ENCODE measurements around the gene CTNNB1. TPM values are rescaled to one million over a fixed set of nuclear protein-coding genes. Genes with fewer than 3 reads are reported as not detected.
A peak's percentile ranks its signal among the peaks of the same experiment; 100 is the strongest.

The CTNNB1 gene
- total and polyA plus RNA-seq, 2 of the 13 experiments (the other 11 are each of a cell fraction or from before 2014, with no cell fraction given) = 398 to 489 TPM

DNA sequence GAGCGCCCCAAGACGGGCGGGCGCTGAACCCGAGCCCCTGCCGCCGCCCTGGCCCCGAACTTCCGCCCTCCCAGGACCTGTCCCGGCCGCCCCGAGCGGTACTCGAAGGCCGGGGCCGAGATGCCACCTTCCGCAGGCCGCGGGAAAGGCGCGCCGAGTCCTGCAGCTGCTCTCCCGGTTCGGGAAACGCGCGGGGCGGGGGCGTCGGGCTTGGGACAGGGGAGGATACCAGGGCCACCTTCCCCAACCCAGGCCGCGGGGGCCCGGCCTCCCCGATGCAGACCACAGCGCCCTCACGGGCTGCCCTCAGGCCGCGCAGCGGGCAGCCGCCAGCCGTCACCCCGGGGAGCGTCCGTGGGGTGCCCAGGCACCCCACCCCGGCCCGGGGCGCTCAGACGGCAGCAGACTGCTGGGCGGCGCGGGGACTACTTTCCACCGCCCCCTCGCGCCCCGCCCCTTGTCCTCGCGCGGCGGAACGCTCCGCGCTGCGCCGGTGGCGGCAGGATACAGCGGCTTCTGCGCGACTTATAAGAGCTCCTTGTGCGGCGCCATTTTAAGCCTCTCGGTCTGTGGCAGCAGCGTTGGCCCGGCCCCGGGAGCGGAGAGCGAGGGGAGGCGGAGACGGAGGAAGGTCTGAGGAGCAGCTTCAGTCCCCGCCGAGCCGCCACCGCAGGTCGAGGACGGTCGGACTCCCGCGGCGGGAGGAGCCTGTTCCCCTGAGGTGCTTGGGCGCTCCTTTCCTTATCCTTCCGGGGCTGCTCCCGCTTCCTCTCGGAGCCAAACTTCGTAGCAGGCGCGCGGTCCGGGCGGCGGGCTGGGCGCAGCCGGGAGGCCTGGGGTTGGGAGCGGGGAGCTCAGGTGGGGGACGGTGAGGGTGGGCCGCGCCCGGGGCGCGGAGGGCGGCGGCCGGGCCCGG is at the start of gene CTNNB1 (continued):
- TF ChIP-seq, protein P1, sequence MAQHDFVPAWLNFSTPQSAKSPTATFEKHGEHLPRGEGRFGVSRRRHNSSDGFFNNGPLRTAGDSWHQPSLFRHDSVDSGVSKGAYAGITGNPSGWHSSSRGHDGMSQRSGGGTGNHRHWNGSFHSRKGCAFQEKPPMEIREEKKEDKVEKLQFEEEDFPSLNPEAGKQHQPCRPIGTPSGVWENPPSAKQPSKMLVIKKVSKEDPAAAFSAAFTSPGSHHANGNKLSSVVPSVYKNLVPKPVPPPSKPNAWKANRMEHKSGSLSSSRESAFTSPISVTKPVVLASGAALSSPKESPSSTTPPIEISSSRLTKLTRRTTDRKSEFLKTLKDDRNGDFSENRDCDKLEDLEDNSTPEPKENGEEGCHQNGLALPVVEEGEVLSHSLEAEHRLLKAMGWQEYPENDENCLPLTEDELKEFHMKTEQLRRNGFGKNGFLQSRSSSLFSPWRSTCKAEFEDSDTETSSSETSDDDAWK (CRISPR knock-in tag; IDR thresholded peaks at IDR 0.05) = no peak
- TF ChIP-seq ZNF350 (CRISPR knock-in tag; IDR thresholded peaks at IDR 0.05; ENCODE audit: borderline replicate concordance, low read depth) (peak; percentile 75; the same call in 1 of the 2 replicates), SYNCRIP (IDR thresholded peaks at IDR 0.05; ENCODE audit: insufficient read depth, low read depth, low read length) (no peak), NBN (conservative IDR thresholded peaks at IDR 0.05) (no peak), ZSCAN30 (CRISPR knock-in tag; IDR thresholded peaks at IDR 0.05) (no peak), NFKBIZ (CRISPR knock-in tag; IDR thresholded peaks at IDR 0.05) (peak; percentile 96), PHF21A (CRISPR knock-in tag; IDR thresholded peaks at IDR 0.05) (peak; percentile 74; the same call in 1 of the 2 replicates), NR2F1 (CRISPR knock-in tag; IDR thresholded peaks at IDR 0.05) (peak; percentile 11 to 39; a peak in 1 of 4 replicates)
- TF ChIP-seq, protein P2, sequence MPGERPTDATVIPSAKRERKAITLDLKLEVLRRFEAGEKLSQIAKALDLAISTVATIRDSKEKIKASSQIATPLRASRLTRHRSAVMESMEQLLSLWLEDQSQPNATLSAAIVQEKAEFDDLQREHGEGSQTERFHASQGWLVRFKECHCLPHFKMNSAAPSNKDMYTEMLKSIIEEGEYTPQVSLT (CRISPR knock-in tag; IDR thresholded peaks at IDR 0.05; ENCODE audit: borderline replicate concordance, low read depth) = no peak
- TF ChIP-seq, protein P3, sequence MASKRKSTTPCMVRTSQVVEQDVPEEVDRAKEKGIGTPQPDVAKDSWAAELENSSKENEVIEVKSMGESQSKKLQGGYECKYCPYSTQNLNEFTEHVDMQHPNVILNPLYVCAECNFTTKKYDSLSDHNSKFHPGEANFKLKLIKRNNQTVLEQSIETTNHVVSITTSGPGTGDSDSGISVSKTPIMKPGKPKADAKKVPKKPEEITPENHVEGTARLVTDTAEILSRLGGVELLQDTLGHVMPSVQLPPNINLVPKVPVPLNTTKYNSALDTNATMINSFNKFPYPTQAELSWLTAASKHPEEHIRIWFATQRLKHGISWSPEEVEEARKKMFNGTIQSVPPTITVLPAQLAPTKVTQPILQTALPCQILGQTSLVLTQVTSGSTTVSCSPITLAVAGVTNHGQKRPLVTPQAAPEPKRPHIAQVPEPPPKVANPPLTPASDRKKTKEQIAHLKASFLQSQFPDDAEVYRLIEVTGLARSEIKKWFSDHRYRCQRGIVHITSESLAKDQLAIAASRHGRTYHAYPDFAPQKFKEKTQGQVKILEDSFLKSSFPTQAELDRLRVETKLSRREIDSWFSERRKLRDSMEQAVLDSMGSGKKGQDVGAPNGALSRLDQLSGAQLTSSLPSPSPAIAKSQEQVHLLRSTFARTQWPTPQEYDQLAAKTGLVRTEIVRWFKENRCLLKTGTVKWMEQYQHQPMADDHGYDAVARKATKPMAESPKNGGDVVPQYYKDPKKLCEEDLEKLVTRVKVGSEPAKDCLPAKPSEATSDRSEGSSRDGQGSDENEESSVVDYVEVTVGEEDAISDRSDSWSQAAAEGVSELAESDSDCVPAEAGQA (IDR thresholded peaks at IDR 0.05; ENCODE audit: low read depth) = peak; percentile 93
- TF ChIP-seq, protein P3 (CRISPR knock-in tag; IDR thresholded peaks at IDR 0.05; ENCODE audit: borderline replicate concordance) = no peak
- TF ChIP-seq, protein P4, sequence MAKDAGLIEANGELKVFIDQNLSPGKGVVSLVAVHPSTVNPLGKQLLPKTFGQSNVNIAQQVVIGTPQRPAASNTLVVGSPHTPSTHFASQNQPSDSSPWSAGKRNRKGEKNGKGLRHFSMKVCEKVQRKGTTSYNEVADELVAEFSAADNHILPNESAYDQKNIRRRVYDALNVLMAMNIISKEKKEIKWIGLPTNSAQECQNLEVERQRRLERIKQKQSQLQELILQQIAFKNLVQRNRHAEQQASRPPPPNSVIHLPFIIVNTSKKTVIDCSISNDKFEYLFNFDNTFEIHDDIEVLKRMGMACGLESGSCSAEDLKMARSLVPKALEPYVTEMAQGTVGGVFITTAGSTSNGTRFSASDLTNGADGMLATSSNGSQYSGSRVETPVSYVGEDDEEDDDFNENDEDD (CRISPR knock-in tag; IDR thresholded peaks at IDR 0.05; ENCODE audit: borderline replicate concordance) = peak; percentile 85
- TF ChIP-seq, protein P5, sequence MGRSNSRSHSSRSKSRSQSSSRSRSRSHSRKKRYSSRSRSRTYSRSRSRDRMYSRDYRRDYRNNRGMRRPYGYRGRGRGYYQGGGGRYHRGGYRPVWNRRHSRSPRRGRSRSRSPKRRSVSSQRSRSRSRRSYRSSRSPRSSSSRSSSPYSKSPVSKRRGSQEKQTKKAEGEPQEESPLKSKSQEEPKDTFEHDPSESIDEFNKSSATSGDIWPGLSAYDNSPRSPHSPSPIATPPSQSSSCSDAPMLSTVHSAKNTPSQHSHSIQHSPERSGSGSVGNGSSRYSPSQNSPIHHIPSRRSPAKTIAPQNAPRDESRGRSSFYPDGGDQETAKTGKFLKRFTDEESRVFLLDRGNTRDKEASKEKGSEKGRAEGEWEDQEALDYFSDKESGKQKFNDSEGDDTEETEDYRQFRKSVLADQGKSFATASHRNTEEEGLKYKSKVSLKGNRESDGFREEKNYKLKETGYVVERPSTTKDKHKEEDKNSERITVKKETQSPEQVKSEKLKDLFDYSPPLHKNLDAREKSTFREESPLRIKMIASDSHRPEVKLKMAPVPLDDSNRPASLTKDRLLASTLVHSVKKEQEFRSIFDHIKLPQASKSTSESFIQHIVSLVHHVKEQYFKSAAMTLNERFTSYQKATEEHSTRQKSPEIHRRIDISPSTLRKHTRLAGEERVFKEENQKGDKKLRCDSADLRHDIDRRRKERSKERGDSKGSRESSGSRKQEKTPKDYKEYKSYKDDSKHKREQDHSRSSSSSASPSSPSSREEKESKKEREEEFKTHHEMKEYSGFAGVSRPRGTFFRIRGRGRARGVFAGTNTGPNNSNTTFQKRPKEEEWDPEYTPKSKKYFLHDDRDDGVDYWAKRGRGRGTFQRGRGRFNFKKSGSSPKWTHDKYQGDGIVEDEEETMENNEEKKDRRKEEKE (IDR thresholded peaks at IDR 0.05) = no peak
- TF ChIP-seq, protein P6, sequence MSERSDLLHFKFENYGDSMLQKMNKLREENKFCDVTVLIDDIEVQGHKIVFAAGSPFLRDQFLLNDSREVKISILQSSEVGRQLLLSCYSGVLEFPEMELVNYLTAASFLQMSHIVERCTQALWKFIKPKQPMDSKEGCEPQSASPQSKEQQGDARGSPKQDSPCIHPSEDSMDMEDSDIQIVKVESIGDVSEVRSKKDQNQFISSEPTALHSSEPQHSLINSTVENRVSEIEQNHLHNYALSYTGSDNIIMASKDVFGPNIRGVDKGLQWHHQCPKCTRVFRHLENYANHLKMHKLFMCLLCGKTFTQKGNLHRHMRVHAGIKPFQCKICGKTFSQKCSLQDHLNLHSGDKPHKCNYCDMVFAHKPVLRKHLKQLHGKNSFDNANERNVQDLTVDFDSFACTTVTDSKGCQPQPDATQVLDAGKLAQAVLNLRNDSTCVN (CRISPR knock-in tag; IDR thresholded peaks at IDR 0.05; ENCODE audit: borderline replicate concordance) = peak; percentile 88; the same call in 1 of the 2 replicates

All from HepG2 (cell line).